K562 (cell line): ENCODE measurements around the gene DCTN5. TPM values are rescaled to one million over a fixed set of nuclear protein-coding genes. Genes with fewer than 3 reads are reported as not detected.

Source experiments
- CHD7 ChIP-seq: fragments of 200-600 bp; sonication (generic); IDR thresholded peaks from one replicate; pipeline ENCODE4 v1.6.1; 2012; ENCODE audit warnings: mild to moderate bottlenecking, low read depth, low read length, inconsistent platforms
- GTF2E2 ChIP-seq: fragments of 200-800 bp; sonication (Bioruptor generic); IDR thresholded peaks from 2 replicates; pipeline ENCODE4 v1.6.1; 2016; ENCODE audit warnings: missing genetic modification characterization, missing compliant biosample characterization
- KLF13 ChIP-seq: fragments of 450-650 bp; IDR thresholded peaks from 2 replicates; pipeline ENCODE4 v1.6.1; 2016; ENCODE audit warnings: missing genetic modification characterization, low read depth, mild to moderate bottlenecking, missing compliant biosample characterization, moderate library complexity, borderline replicate concordance
- MEF2D ChIP-seq: conservative IDR thresholded peaks from 2 replicates; pipeline ENCODE4 v1.6.1; 2016; ENCODE audit warnings: low read depth, missing genetic modification characterization, missing compliant biosample characterization
- NFXL1 ChIP-seq: fragments of 450-650 bp; formaldehyde crosslinking; IDR thresholded peaks from 2 replicates; pipeline ENCODE4 v1.4.0; 2021; ENCODE audit warnings: mild to moderate bottlenecking
- SMARCE1 ChIP-seq: fragments of 450-650 bp; IDR thresholded peaks from 2 replicates; pipeline ENCODE4 v1.7.1; 2016; ENCODE audit warnings: mild to moderate bottlenecking
- SNAPC5 ChIP-seq: fragments of 250-450 bp; sonication (Bioruptor Pico); IDR thresholded peaks from 2 replicates; pipeline ENCODE4 v1.8.0; 2021; ENCODE audit warnings: moderate library complexity, mild to moderate bottlenecking, inconsistent platforms
- THAP12 ChIP-seq: fragments of 250-450 bp; sonication (Bioruptor Pico); IDR thresholded peaks from 2 replicates; pipeline ENCODE4 v1.9.0; 2021; ENCODE audit warnings: mild to moderate bottlenecking, inconsistent platforms
- ZNF395 ChIP-seq: fragments of 200-800 bp; sonication (Bioruptor generic); IDR thresholded peaks from 2 replicates; pipeline ENCODE4 v1.6.1; 2017; ENCODE audit warnings: missing genetic modification characterization, missing compliant biosample characterization
- ZNF431 ChIP-seq: sonication (generic); formaldehyde crosslinking; IDR thresholded peaks from 2 replicates; pipeline ENCODE4 v1.8.0; 2022; ENCODE audit warnings: mild to moderate bottlenecking, missing genetic modification reagents
- polyA plus RNA-seq, 8 experiments: library from polyadenylated mRNA; depleted of rRNA in 4 of 8; stranded (reverse) in 5 of 8; unstranded in 3 of 8; fragments of >200 nt; fragmentation: Nextera tagmentation in 2 of 8; fragmentation: Illumina TruSeq in 1 of 8; extraction: Ambion mirVana in 2 of 8; extraction: Trizol in 1 of 8; gene quantifications; 2 replicates each; pipeline versions ENCODE4 v1.2.1 to v1.2.3, GENCODE V29; 2011 to 2014; ENCODE audit warnings: inconsistent platforms in 1 of 8, missing spikeins in 1 of 8
- total RNA-seq, 7 experiments: library from RNA; depleted of rRNA in 6 of 7; stranded (reverse); fragments of >200 nt in 6 of 7; fragmentation: Illumina TruSeq in 2 of 7; extraction: Trizol in 2 of 7; gene quantifications; 2 replicates each; pipeline versions ENCODE4 v1.2.1 to v1.2.3, GENCODE V29; 2011 to 2021; ENCODE audit warnings: low replicate concordance in 1 of 7

The DCTN5 gene
- total and polyA plus RNA-seq, 9 of the 15 experiments (the other 6 are each of a cell fraction or from before 2014, with no cell fraction given) = 35.8 to 149 (median 75.9) TPM

GRCh38 chr16:23678430-23679273, 37.4 kb downstream of the DCTN5 start, which contains the start of gene PLK1 (continued):
- TF ChIP-seq MEF2D (tag) (no peak), SMARCE1 (no peak), KLF13 (tag) (no peak), GTF2E2 (tag) (no peak), THAP12 (CRISPR knock-in tag) (no peak), CHD7 (no peak), ZNF431 (CRISPR knock-in tag) (peak; percentile 53; the same call in 1 of the 2 replicates), NFXL1 (CRISPR knock-in tag) (0 out of 2 replicates have a peak, but pooled peaks have one; percentile 49), SNAPC5 (CRISPR knock-in tag) (no peak), ZNF395 (CRISPR knock-in tag) (no peak)
